BLaER1 (cell line): ENCODE measurements around the gene NCS1.

Experiments used
- H3K27ac ChIP-seq: shearing (Covaris generic); formaldehyde crosslinking; 2 replicates; pipeline ENCODE4 v1.8.1; 2022
- H3K27me3 ChIP-seq: shearing (Covaris generic); formaldehyde crosslinking; 2 replicates; pipeline ENCODE4 v1.8.1; 2022
- H3K36me3 ChIP-seq: shearing (Covaris generic); formaldehyde crosslinking; 2 replicates; pipeline ENCODE4 v1.8.1; 2022
- H3K4me1 ChIP-seq: shearing (Covaris generic); formaldehyde crosslinking; 2 replicates; pipeline ENCODE4 v1.8.1; 2022
- H3K4me2 ChIP-seq: shearing (Covaris generic); formaldehyde crosslinking; 2 replicates; pipeline ENCODE4 v1.8.1; 2022
- H3K4me3 ChIP-seq: shearing (Covaris generic); formaldehyde crosslinking; 2 replicates; pipeline ENCODE4 v1.8.1; 2022
- H3K9ac ChIP-seq: shearing (Covaris generic); formaldehyde crosslinking; 2 replicates; pipeline ENCODE4 v1.8.1; 2022
- H3K9me3 ChIP-seq: shearing (Covaris generic); formaldehyde crosslinking; 2 replicates; pipeline ENCODE4 v1.8.1; 2022
- H4K20me1 ChIP-seq: shearing (Covaris generic); formaldehyde crosslinking; 2 replicates; pipeline ENCODE4 v1.8.1; 2022
- Cebpa-rat ChIP-seq: shearing (Covaris generic); IDR thresholded peaks from 2 replicates; pipeline ENCODE4 v1.8.1; 2022

The NCS1 gene

DNA sequence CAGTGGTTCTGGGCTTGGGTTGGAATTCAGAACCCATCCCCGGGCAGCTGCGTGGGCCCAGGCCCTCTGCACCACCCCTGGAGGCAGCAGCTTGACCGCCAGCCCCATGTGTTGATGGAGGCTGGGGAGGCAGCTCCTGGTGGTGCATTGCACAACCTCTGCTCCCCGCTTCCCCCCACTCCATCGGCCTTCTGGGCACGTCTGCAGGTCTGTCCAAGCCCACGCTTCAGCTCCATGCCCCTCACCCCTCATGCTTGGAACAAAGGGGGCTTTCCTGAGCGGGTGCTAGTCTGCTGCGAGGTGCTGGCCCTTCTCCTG is 1.4 kb downstream of the NCS1 start:
- no peaks in the 10 kb centered on the region for H3K9me3 ChIP-seq
- peaks cover 55% of the 10 kb centered on the region for H4K20me1 ChIP-seq
- peaks cover 40% of the 10 kb centered on the region for H3K4me1 ChIP-seq
- peak overlapping the region; percentile 79 for H3K9ac ChIP-seq
- peak overlapping the region; percentile 62; the same call in 1 of the 2 replicates for H3K27ac ChIP-seq
- peak overlapping the region; percentile 75 for H3K4me3 ChIP-seq
- peak overlapping the region; percentile 97 for H3K4me2 ChIP-seq
- H3K36me3 ChIP-seq = peaks cover 27% of the 10 kb centered on the region; the same call in 1 of the 2 replicates
- no peak for TF ChIP-seq Cebpa-rat
- 0 out of 2 replicates have a peak, but pooled peaks cover 3% of the 10 kb centered on the region for H3K27me3 ChIP-seq

DNA sequence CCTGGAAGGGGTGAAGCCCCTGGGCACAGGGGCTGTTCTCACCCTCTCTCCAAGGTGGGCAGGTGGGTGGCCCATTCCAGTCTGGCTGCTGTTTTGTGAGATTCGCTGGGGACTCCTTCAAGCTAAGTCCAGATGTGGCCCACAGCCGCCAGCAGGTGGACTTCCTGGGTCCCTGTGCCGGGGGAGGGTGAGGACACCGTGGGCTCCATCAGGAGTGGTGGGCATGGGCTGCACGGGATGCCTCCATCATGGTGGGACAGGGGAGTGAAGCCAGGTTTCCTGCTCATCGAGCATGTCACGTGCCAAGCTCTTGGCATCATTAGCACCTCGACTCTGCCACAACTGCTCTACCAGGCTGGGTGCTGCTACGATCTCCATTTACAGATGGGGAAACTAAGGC is 1.8 kb downstream of the NCS1 start:
- Histone ChIP-seq H3K9ac (peak overlapping the region; percentile 79; the same call in 1 of the 2 replicates), H3K27ac (0 out of 2 replicates have a peak overlapping the region, but pooled peaks have one; percentile 62), H4K20me1 (peaks cover 57% of the 10 kb centered on the region), H3K4me1 (peaks cover 40% of the 10 kb centered on the region), H3K27me3 (0 out of 2 replicates have a peak, but pooled peaks cover 3% of the 10 kb centered on the region), H3K9me3 (no peaks in the 10 kb centered on the region), H3K4me2 (peak overlapping the region; percentile 97), H3K4me3 (peak overlapping the region; percentile 75), H3K36me3 (peaks cover 27% of the 10 kb centered on the region; the same call in 1 of the 2 replicates)
- TF ChIP-seq Cebpa-rat = no peak

DNA sequence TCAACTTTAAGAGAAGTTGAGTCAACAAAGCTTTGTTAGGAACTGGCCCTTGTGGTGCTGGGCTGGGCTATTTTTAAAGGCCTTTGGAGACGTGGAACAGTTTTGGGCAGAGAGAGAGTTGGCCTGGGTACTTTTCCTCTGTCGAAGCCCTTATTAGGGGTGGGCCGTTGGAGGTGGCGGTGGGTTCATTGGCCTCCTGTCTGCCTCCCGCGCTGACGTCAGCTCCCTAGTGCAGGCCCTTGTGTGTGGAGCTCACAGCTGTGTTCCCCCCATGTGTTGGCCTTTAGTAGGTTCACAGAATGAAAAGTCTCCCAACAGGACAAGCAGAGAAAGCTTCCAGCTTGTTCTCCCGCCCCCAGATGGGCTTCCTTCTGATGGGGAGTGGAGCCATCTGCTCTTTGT is 2.7 kb downstream of the NCS1 start:
- H3K4me3 ChIP-seq = no peak overlapping the region
- no peak overlapping the region for H3K27ac ChIP-seq
- H3K4me2 ChIP-seq = no peak overlapping the region
- TF ChIP-seq Cebpa-rat = no peak
- H3K27me3 ChIP-seq = 0 out of 2 replicates have a peak, but pooled peaks cover 3% of the 10 kb centered on the region
- H3K36me3 ChIP-seq = peaks cover 30% of the 10 kb centered on the region; the same call in 1 of the 2 replicates
- H4K20me1 ChIP-seq = peaks cover 66% of the 10 kb centered on the region
- H3K4me1 ChIP-seq = peaks cover 40% of the 10 kb centered on the region
- H3K9ac ChIP-seq = no peak overlapping the region
- no peaks in the 10 kb centered on the region for H3K9me3 ChIP-seq

DNA sequence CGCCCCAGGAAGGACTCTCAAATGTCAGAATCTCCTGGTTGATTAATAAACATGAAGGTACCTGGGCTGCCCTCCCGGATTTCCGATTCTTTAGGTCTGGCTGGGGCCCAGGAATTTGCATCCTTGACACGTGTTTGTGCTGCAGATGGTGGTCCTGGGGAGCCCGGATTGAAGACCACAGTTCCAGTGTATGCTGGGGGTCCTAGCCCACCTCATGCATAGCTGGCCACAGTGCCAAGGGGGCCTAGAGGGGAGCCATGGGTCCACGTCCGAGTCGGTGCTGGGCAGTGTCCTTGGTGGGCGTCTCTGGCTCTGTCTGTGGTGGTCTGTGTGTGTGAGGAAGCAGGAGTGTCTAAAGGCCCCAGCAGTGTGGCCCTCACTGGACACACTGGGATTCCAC is 3.2 kb downstream of the NCS1 start:
- H3K27ac ChIP-seq = no peak overlapping the region
- 0 out of 2 replicates have a peak, but pooled peaks cover 3% of the 10 kb centered on the region for H3K27me3 ChIP-seq
- TF ChIP-seq Cebpa-rat = no peak
- peaks cover 34% of the 10 kb centered on the region for H3K36me3 ChIP-seq
- H3K9me3 ChIP-seq = no peaks in the 10 kb centered on the region
- H4K20me1 ChIP-seq = peaks cover 71% of the 10 kb centered on the region
- no peak overlapping the region for H3K9ac ChIP-seq
- no peak overlapping the region for H3K4me2 ChIP-seq
- H3K4me3 ChIP-seq = no peak overlapping the region
- peaks cover 39% of the 10 kb centered on the region for H3K4me1 ChIP-seq

DNA sequence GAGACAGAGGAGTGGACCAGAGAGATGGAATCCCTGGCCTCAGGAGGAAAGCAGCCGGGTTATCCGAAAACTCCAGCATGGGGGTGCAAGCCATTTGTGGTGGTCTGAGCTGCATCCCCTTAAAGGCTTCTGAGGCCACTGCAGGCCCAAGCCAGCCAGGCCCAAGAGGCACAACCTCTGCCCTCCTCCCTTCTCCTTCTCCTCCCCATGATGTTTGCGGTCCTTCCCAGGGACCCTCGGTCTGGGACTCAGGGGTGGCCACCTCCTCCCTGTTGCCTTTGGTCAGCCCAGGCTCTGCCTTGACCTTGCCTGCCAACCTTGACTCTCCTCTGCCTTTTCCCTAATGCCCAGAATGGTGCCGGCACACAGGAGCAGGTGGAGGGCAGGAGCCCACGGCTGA is 4.6 kb downstream of the NCS1 start:
- TF ChIP-seq Cebpa-rat = no peak
- peaks cover 47% of the 10 kb centered on the region for H3K36me3 ChIP-seq
- no peak overlapping the region for H3K4me2 ChIP-seq
- peaks cover 85% of the 10 kb centered on the region for H4K20me1 ChIP-seq
- 0 out of 2 replicates have a peak, but pooled peaks cover under 1% of the 10 kb centered on the region for H3K27me3 ChIP-seq
- no peak overlapping the region for H3K9ac ChIP-seq
- H3K4me3 ChIP-seq = no peak overlapping the region
- H3K9me3 ChIP-seq = no peaks in the 10 kb centered on the region
- H3K27ac ChIP-seq = no peak overlapping the region
- peaks cover 25% of the 10 kb centered on the region for H3K4me1 ChIP-seq

DNA sequence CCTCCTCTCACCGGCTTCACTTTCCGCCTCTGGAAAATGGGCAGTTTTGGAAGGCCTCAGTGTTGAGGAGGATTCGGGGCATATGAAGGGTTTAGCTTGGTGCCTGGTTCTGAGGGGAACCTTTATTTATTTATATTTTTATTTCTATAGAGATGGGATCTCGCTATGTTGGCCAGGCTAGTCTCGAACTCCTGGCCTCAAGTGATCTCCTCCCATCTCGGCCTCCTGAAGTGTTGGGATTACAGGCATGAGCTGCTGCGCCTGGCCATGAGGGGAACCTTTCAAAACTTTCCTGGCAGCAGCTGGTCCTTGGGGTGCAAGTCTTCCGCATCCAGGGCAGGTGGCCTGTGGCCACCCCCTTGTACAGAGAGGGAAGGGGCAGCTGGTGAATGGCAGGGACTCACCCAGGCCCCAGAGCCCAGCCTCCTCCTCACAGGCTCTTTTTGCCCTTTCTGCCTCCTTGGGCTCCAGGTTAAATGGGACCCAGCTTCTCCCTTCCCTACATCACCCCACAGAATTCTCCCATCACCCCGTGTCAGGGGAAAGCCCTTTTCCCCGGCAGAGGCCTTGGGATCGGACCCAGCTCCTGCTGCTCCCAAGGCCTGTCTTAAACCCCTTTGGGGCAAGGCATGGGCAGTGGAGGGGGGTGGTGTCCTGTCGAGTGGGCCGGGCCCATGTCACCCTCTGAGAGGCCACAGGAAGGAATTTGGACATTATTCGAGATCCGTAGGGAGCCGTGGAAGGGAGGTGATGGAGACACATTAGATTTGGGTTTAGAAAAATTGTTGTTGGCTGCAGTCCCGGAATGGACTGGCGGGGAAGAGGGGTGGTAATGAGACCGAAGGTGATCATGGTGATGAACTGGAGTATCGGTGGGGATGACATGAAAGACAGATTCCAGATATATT is 5.9 kb downstream of the NCS1 start:
- Histone ChIP-seq H3K4me3 (no peak overlapping the region), H3K9me3 (no peaks in the 10 kb centered on the region), H4K20me1 (peaks cover 97% of the 10 kb centered on the region), H3K36me3 (peaks cover 47% of the 10 kb centered on the region), H3K27ac (no peak overlapping the region), H3K9ac (no peak overlapping the region), H3K27me3 (no peaks in the 10 kb centered on the region), H3K4me2 (no peak overlapping the region), H3K4me1 (peaks cover 29% of the 10 kb centered on the region)
- TF ChIP-seq Cebpa-rat = no peak

DNA sequence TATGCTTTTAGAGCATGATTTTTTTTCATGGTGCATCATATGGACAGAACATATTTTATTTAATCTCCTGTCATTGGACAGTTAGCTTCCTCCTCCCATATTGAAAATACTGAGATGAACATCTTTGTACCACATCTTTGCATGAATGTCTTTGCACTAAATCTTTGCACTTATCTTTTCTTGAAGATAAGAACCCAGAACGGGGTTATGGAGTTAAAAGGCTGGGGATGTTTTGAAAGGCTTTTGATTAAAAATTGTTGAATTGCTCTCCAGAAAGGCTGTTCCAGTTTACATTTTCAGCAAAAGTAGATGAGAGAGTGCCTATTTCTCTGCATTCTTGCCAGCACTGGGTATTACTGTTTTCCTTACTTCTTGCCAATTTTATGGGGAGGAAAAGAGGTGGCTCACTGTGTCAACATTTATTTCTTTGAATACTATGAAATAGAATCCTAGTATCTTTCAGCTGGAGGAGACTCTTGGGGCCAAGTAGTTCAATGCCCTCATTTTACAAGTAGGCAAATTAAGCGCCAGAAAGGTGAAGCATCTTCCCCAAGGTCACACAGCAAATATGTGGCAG is 7.2 kb downstream of the NCS1 start:
- no peak overlapping the region for H3K4me2 ChIP-seq
- H3K4me3 ChIP-seq = no peak overlapping the region
- no peak overlapping the region for H3K9ac ChIP-seq
- H3K9me3 ChIP-seq = no peaks in the 10 kb centered on the region
- peaks cover 28% of the 10 kb centered on the region for H3K4me1 ChIP-seq
- H4K20me1 ChIP-seq = peaks cover 97% of the 10 kb centered on the region
- H3K36me3 ChIP-seq = peaks cover 47% of the 10 kb centered on the region
- H3K27me3 ChIP-seq = no peaks in the 10 kb centered on the region
- H3K27ac ChIP-seq = no peak overlapping the region
- TF ChIP-seq Cebpa-rat = no peak

DNA sequence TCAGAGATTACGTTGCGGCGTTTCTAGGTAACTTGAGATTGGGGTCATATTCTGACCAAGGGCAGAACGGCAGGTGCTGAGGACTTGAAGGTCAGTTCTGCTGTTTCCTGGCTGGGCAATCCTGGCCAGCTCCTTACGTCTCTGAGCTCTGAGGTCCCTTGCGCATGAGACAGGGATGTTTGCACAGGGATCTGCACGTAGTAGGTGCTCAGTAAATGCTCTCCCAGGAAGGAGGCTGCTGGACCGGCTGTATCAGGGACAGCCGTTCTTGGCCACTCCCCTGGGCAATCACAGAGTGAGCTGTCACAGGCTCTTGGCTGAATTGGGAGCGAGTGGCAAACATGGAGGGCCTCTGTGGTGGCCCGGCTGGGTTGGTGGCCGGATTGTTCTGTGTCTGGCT is 8.3 kb downstream of the NCS1 start:
- Histone ChIP-seq H3K4me2 (no peak overlapping the region), H3K27ac (no peak overlapping the region), H3K27me3 (no peaks in the 10 kb centered on the region), H3K9ac (no peak overlapping the region), H4K20me1 (peaks cover 97% of the 10 kb centered on the region), H3K4me3 (no peak overlapping the region), H3K36me3 (peaks cover 48% of the 10 kb centered on the region), H3K9me3 (no peaks in the 10 kb centered on the region), H3K4me1 (peaks cover 27% of the 10 kb centered on the region)
- TF ChIP-seq Cebpa-rat = no peak

DNA sequence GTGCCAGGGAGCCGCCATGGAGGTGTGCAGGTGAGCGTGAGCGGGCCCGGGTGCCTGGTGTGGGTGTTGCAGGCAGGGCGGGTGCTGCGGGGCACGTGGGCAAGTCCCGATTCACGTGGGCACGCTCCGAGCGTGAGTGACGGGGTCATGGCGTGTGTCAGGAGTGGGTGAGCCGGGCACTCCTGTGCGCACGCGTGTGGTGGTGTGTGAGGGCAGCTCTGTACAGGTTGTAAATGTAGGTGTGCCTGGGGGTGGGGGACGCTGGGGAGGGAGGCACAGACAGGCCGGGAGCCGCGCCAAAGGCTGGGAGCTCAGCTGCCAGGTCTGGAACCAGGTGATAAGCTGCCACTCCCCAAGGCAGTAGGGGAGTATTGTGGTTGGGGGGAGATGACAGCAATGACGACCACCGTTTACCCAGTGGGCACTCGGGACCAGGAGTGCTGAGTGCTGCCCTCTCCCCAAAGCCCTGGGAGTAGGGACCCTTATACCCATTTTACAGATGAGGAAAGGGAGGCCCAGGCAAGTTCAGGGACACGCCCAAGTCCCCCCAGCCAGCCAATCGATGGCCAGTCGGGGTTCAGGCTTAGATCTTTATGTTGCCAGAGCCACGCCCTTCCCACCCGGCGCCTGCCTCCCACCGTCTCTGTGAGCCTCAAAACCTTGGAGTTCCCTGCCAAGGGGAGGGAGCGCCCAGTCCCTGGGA is 9.6 kb downstream of the NCS1 start:
- no peak overlapping the region for H3K27ac ChIP-seq
- no peaks in the 10 kb centered on the region for H3K9me3 ChIP-seq
- H3K4me2 ChIP-seq = no peak overlapping the region
- no peaks in the 10 kb centered on the region for H3K27me3 ChIP-seq
- no peak overlapping the region for H3K9ac ChIP-seq
- peaks cover 40% of the 10 kb centered on the region for H3K4me1 ChIP-seq
- peaks cover 35% of the 10 kb centered on the region for H3K36me3 ChIP-seq
- no peak overlapping the region for H3K4me3 ChIP-seq
- peaks cover 97% of the 10 kb centered on the region for H4K20me1 ChIP-seq
- TF ChIP-seq Cebpa-rat = no peak
